HG02943 (cell line): Measurements from ENCODE around the gene GM2A.
A peak's percentile ranks its signal among the peaks of the same experiment; 100 is the strongest.

Source experiments
- ATAC-seq: cut with Tn5 transposase; IDR thresholded peaks from one replicate; pipeline ENCODE4 v1.9.1; 2021; ENCODE audit warnings: mild to moderate bottlenecking, low read depth, moderate library complexity; ENCODE audit not compliant: unreplicated experiment

Gene GM2A

DNA sequence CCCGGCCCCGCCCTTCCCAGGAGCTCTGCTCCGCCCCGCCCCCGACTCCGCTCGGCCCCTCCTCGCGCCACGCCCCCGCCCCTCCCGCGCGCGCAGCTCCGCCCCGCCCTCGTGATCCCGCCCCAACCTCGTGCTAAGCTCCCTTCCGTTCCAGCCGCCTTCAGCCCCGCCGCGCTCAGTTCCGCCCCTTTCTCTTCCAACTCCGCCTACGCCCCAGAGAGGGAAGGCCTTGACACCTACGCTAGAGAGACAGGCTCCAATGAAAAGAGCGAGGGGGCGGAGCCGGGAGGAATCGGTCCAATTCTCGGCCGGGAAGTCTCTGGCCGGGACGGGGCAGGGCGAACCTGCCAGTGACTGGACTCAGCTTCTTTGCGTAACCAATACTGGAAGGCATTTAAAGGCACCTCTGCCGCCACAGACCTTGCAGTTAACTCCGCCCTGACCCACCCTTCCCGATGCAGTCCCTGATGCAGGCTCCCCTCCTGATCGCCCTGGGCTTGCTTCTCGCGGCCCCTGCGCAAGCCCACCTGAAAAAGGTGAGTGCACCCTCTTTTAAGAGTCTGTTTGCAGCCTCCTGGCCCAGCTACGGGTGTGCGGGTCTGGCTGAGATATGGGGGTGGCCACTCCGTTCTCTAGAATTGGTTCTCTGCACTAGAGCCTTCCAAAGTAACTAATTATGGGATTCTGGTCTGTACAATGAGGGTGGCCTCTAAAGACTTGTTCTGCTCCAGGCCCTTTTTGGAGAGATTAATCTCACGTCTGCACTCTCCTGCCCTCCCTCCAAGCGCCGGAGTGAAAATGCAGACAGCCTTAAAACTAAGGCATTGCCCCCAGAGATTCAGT is at the start of gene GM2A:
TSS of gene GM2A (plus strand) at position 424 of the 843 bp plus-strand sequence. CDS start at position 456, 32 bp downstream.
- peak; percentile 78 for ATAC-seq

GRCh38 chr5:151204051-151204450 is 48.9 kb upstream of the GM2A start:
- no peak for ATAC-seq

DNA sequence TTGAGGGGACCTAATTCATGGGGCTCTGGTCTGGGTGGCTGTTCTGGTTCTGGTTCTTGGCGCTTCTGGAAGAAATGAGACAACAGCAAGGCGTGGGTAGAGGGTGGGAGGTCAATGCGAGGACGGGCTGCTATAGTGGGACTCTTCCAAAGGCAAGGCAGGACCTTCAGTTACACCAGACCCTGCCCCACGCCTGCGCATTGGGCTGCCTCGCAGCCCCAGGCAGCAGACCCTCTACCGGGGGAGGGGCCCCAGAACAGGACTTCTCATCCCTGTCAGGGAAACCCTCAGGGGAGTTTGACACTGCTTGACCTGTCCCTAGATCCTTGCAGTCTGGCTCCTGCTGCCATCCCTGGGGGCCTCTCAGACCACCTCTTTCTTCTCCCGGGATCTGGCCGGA is 47.6 kb upstream of the GM2A start:
- ATAC-seq: no peak

DNA sequence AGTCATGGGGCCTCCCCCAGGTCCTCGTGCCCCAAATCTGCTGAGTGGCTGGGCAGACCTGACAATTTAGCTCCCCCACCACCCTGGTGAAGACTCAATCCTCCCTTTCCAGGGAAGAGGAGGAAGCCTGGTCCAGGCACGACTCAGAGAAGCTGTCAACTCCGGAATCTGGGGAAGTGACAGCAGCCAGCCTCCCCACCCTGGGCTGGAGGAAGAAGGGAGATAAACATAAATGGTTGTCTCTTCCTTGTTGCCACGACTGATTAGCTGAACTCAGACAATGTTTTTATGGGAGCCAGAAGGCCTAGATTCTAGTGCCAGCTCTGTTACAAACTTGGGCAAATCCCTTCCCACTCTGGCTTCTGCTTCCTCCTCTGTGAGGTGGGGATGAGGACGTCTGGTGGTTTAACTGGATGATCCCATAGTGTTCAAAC is 44.5 kb upstream of the GM2A start:
- no peak for ATAC-seq

DNA sequence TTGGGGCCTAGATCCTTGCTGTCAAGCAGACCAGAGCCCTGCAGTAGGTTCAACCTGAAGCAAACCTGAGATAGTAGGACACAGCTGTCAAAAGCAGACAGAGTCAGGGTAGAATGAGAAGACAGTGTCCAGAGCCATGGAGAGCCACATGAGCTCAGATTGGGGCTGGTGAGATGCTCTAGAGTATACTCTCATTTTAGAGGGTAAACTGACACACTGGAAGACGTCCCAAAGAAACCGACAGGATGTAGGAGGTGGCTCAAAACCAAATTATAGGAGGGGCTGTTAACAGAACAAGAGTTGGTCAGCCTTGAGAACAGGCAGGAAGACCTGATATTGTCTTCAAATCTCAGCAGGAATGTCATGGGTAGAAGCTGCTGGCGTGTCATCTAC is 40.6 kb upstream of the GM2A start:
- no peak for ATAC-seq

- ATAC-seq: peak; percentile 79
These were observed 39.0 kb upstream of the GM2A start for GRCh38 chr5:151213803-151214613.

GRCh38 chr5:151214614-151215545 is 38.1 kb upstream of the GM2A start:
- ATAC-seq: peak; percentile 66

- ATAC-seq: no peak
These were observed 37.5 kb upstream of the GM2A start for GRCh38 chr5:151215546-151215880.

DNA sequence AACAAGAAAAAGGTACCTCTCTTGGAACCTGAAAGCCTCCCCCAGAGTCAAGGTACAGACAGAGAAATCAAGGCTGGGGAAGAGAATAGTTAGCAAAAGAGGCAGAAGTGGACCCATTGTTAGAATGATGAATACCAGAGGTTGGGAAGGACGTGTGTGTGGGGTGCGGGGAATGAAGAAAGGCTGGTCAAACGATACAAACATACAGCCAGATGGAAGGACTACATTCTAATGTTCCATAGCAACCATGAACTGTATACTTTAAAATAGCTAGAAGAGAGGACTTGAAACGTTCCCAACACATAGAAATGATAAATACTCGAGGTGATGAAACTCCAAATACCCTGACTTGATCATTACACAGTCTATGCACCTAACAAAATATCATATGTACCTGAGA is 36.2 kb upstream of the GM2A start:
- no peak for ATAC-seq

DNA sequence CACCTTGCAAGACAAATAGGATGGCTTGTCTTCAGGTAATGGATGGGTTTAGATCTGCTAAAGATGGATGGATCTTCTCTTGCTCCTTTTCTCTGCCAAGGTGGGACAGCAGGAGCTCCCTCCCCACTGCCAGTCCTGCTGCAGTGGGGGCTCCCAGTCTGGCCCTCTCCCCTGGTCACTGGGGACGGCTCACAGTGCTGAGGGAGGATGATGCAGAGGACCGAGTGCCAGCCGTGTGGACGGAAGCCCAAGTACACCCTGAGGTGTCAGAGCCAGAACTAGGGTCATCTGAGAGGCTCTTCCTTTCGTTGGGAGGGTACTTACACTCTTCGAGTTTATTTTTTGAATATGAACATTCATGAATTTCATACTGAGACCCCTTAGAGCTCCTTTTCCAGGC is 34.8 kb upstream of the GM2A start:
- no peak for ATAC-seq

DNA sequence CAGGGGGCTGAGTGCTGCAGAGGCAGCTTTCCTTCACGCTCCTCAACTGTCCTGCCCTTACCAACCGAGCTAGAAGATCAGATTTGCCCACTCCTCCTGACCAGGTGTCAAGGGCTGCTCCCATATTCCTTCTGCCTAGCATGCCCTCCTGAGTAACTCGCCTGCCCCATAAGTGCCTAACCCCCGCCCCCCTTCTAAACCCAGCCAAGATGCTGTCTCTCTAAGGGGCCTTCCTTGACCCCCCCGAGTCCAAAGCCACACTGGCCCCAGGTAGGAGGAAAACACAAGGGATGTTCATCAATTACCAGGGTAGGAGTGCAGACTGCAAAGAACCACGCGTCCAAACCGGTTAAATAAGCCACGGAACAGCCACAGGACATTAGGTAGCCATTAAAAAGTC is 33.8 kb upstream of the GM2A start:
- ATAC-seq: no peak

DNA sequence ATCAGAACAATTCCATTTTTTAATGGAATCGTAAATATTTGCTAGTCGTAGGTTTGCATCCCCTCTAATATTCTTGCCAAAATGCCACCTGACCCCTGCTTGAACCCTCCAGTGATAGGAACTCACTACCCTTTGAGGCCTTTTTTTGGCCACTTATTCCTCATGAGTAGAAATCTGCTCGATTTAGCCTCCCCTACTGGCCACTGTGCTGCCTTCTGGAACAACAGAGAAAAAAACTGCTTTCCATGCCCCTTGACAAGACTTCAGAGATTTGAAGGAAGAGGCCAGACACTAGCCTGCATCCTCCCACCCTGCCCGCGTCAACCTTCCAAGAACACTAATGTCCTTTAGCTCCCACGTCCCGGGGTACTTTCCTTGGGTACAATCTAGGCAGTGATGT is 33.2 kb upstream of the GM2A start:
- no peak for ATAC-seq

DNA sequence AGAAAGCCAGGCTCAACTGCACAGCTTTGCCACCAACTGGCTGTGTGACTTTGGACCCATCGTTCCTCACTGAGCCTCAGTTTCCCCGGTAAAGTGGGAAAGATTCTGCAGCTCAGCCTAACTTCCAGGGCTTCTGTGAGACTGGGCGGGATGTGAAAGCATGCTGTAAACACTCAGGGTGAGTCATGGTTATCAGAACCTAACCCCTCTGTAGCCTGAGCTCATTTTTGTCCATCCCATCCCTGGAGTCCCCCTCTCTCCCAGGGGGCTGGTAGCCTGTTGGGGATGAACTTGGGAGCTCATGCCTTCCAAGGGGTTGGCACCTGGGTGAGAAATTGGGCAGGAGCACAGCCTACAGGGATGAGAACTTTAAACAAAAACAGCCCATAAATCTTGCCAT is 31.4 kb upstream of the GM2A start:
- ATAC-seq: no peak

- ATAC-seq: no peak
These were observed 30.8 kb upstream of the GM2A start for GRCh38 chr5:151222054-151222789.

- ATAC-seq: peak; percentile 54
These were observed 30.1 kb upstream of the GM2A start for GRCh38 chr5:151222790-151223446.

DNA sequence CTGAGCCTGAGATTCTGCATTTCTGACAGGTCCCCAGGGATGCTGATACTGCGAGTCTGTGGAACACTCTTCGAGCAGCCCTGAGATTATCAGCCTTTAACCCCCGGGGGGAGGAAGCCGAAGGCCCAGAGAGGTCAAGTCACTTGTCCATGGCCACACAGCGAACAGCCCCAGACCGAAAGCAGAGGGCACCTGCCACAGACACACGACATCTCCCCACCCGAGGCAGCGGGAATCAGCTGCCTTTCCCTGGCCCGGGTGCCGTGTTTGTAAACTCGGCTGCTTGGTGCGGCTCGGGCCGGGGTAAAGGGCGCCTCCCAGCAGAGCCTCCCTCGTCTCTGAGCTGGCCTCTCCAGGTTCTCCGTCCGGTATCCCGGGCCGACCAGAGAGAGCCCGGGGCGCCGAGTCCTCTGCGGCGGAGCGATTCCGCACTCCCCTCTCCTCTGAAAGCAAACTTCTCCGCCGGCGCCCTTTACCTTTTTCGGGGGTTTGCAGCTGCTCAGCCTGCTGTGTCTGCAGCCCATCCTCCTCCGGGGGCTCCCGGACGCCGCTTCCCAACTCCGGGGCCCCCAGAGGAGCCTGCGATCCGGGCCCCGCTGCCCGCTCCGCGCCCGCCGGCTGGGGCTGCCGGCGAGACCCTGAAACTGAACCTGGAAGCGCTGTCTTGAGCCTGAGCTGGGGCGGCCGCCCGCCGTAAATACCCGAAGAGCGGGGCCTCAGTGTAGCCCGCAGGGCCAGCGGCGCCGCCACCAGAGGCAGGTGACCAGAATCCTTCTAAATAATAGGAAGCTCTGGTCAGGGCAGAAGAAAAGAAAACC is 29.3 kb upstream of the GM2A start, which contains the start of gene CCDC69:
TSS of gene CCDC69 (minus strand) at position 646 of the 818 bp plus-strand sequence. CDS start at position 524, 122 bp downstream.
- ATAC-seq: peak; percentile 75

DNA sequence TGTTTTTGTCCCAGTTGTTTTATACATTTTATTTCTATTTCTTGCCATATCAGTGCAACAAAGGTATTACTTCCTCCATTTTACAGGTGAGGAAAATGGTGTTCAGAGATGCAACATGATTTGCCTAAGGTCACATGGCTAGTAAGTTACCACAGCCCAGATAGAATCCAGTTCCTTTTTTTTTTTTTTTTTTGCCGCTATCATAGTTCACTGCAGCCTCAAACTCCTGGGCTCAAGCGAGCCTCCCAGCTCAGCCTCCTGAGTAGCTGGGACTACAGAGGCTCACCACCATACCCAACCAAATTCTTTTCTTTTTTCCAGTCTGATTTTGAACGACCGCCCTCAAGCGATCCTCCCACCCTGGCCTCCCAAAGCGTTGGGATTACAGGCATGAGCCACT is 28.6 kb upstream of the GM2A start:
- no peak for ATAC-seq

GRCh38 chr5:151225071-151225470 is 27.9 kb upstream of the GM2A start:
- ATAC-seq: no peak

DNA sequence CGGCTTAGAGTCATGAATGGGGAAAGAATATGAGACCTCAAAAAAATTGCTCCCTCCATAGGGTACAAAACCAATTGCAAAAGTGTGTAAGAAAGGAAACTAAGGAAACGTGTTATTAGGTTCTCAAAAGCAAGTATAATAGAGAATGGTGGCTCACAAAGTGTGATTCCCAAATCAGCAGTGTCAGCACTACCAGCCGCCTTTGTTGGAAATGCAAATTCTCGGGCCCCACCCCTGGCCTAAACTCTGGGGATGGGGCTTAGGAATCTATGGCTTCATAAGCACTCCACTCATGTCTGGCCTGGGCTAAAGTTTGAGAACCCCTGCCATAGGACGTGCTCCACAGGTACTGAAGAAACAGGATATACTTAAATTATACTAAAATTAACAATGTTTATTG is 27.5 kb upstream of the GM2A start:
- ATAC-seq: no peak
